AML-193 (cell line): ENCODE results near the gene SLC47A2.

Experiments used
- DNase-seq, 2 experiments: peaks; one replicate each; lab custom pipeline; 2025; lab: John Stamatoyannopoulos, UW

Gene SLC47A2

DNA sequence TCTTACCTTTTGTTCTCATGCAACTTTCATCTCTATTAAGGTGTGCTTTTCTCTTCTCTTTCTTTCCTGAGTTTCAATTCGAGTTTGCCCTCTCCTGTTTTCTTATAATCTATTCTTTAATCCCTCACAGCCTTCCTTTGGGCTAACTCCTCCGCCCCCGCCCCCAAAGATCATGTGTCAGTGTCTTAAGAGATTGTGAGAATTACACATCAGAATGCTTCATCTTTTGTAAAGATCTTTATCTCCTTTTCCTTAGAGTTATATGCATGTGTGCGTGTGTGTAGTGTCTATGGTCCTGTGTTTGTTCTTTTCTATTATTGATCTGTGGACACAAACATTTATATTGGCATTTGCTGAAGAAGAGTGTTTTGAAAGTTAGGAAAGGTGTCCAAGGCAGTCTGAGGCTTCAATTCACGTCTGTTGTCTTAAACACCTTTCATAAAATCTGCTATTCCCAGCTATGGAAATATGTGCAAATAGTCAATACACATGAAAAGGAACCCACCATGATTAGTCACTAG is 74.0 kb downstream of the SLC47A2 start:
- no peak for DNase-seq

DNA sequence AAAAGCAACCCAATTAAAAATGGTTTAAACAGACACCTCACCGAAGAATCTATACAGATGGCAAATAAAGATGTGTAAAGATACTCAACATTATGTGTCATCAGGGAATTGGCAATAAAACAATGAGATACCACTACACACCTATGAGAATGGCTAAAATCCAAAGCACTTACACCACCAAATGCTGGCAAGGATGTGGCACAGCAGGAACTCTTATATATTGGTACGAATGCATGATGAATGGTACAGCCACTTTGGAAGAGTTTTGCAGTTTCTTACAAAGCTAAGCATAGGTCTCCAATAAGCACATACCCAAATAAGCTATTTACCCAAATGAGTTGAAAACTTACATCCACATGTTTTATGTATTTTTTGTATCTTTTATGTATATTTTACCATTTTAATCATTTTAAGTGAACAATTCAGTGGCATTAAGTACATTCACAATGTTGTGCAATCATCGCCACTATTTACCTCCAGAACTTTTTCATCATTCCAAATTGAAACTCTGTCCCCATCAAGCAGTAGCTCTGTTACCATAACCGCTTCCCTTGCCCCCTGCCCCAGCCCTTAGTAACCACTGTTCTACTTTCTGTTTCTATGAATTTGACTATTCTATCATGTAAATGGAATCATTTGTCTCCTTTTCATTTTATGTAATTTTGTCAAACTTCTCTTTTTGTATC is 74.6 kb downstream of the SLC47A2 start:
- DNase-seq, result no peak

DNA sequence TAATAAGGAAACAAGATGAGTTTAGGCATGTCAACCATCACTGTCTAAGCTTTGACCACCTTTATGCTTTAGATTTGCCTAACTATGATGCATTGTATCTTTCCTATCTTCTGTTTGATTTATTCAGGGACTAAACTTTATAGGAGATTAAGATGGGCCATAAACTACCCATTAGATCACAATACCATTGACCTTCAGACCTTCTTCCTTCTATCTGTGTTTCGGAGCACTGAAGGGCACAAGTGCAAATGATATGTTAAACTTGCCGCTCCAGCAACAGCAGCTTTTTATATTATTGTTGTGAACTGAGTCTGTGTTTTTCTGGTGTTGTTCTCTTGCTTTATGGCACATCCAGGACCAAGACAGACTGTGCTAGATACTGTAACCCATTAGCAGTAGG is 84.5 kb downstream of the SLC47A2 start:
- no peak for DNase-seq

DNA sequence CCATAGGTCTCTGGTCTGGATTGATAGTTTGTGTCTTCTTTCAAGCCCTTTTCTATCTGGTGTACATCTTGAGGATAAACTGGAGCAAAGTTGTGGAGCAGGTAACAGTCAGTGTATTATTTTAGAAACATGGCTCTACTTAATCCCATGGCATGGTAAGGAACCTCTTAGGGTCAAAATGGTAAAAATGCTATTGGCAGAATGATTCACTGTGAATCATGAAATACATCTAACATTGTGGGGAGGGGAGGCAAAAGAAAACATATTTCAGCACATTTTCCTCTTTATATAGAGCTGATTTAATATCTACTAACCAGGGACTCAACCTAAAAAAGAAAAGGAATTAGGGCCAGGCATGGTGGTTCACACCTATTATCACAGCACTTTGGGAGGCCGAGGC is 85.7 kb downstream of the SLC47A2 start:
- no peak for DNase-seq

DNA sequence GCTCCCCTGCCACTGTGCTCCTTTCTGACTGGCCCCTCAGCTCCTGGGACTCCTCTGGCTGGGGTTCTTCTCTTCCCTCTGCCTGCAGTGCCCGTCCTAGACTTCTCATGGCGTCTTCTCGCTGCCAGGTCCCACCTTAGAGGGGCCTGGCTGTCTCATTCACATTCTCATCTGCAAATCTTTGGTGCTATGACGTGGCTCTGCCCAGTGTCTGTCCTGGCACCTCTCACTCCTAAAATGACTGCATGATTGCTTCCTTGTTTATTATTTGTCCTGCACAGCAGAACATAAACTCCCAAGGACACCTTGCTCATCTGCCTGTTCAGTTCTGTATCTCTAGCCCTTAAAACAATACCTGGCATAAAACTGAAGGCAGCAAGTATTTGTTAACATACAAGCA is 86.3 kb downstream of the SLC47A2 start:
- DNase-seq, result no peak

DNA sequence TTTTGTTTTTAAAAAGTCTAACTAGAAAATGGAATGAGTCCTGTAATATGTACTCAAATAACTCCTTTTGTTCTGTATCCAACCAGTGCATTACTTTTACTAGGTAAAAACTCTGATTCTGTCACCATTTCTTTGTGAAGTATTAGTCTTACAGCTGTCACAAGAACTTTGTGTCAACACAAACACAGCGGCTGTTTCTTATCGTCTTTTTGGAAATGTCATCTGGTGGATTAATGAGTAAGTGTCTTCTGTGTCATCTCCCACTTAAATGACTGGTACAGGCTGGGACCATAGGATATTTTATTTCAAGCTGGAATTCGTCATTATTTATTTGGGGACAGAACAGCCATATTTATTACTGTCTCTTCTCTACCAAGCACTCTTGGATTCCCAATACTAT is 86.9 kb downstream of the SLC47A2 start:
- no peak for DNase-seq
